Activated naive CD8-positive, alpha-beta T cell treated with anti-CD3 and anti-CD28 coated beads, Interleukin-2, amount 50 U/mL, for 24 hours (primary cell): Measurements from ENCODE around the gene ARHGEF26.

ENCODE experiments used
- ATAC-seq: fragments of 150-1000 bp; cut with Tn5 transposase; one replicate; pipeline ENCODE4 v1.10.0; 2021
- DNase-seq: peaks from one replicate; pipeline ENCODE4 v3.0.0; 2021
- H3K27ac Mint-ChIP-seq: one replicate; pipeline ENCODE4 v1.8.0; 2021; ENCODE audit warnings: mild to moderate bottlenecking, mixed read lengths
- H3K27me3 Mint-ChIP-seq: one replicate; pipeline ENCODE4 v1.8.0; 2021; ENCODE audit warnings: mixed read lengths
- H3K36me3 Mint-ChIP-seq: one replicate; pipeline ENCODE4 v1.8.0; 2021; ENCODE audit warnings: low read depth, mixed read lengths
- H3K4me1 Mint-ChIP-seq: one replicate; pipeline ENCODE4 v1.8.0; 2021; ENCODE audit warnings: mixed read lengths
- H3K4me3 Mint-ChIP-seq: one replicate; pipeline ENCODE4 v1.8.0; 2021; ENCODE audit warnings: mild to moderate bottlenecking, moderate library complexity, mixed read lengths
- H3K9me3 Mint-ChIP-seq: one replicate; pipeline ENCODE4 v1.8.0; 2021; ENCODE audit warnings: mixed read lengths

The ARHGEF26 gene

DNA sequence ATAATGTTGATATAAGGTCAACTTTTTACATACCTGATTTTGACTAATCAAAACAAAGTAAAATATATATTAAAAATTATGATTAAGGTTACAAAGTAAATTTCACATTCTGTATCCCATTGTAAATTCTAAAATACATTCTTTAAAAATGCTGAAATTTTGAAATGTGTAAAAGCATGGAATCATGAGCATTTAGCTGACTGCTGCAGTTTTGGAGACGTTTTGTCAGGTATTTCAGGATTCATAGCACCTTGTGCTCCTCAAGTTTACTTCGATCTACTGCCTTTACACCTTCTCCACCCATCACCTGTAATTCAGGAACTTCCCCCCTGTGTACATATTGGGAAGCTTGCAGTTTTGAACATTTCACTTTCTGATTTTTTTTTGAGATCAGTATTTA lies 71.0 kb downstream of the ARHGEF26 start:
- Mint-ChIP-seq H3K27me3 (peaks cover 10% of the 10 kb centered on the region), H3K36me3 (no peaks in the 10 kb centered on the region)
- ATAC-seq, result no peak

DNA sequence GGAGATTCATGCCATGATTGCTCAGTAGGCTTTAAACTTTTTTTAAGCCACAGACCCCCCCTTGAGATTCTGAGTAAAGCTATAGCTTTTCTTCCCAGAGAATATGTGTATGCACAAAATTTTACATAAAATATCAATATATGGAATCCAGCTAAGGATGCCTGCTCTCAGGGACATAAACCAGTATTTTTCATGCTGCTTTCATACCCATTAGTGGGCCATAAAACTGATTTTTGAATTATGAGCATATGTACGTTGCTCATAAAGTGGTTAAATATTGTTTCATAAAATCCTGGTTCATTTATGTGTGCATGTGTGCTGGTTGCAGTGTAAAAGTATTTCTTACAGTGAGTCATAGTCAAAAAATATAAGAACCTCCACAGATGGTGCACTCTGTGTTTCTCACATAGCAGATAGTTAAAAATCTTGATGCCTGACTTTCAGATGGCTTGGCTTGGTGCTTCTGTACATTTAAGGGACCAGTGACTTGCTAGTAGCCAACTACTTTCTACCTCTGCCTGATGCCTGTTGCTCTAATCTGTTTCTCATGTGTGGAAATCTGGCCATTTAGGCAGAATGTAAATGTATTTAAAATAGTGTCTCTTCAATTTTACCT lies 71.9 kb downstream of the ARHGEF26 start:
- no peak for DNase-seq
- H3K4me3 Mint-ChIP-seq, result no peak overlapping the region
- no peaks in the 10 kb centered on the region for H3K36me3 Mint-ChIP-seq
- no peak for ATAC-seq
- H3K27me3 Mint-ChIP-seq, result peaks cover 10% of the 10 kb centered on the region
- H3K27ac Mint-ChIP-seq, result no peak overlapping the region
- H3K9me3 Mint-ChIP-seq, result no peaks in the 10 kb centered on the region
- no peaks in the 10 kb centered on the region for H3K4me1 Mint-ChIP-seq

More for the DNA sequence above, 71.0 kb downstream of the ARHGEF26 start:
- Mint-ChIP-seq H3K4me1 (no peaks in the 10 kb centered on the region), H3K4me3 (no peak overlapping the region), H3K9me3 (no peaks in the 10 kb centered on the region), H3K27ac (no peak overlapping the region)
- no peak for DNase-seq

DNA sequence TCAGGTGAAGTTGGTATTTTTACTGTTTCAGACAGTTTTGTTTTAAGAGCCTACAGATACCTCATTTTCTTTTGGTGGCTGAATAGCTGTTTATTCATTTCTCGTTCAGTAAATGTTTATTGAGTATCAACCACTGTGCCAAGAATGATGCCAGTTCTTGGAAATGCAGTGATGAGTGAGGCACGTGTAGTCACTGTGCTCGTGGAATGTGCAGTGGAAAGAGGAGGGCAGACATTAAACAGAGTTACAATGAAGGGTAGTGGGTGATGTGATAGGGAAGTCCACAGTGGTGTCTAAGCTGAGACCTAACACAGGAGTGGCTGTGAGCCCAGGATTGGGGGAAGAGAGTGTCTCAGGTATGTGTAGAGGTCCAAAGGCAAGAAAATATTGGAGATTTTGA lies 73.7 kb downstream of the ARHGEF26 start:
- Mint-ChIP-seq H3K4me1 (no peaks in the 10 kb centered on the region), H3K27me3 (peaks cover 10% of the 10 kb centered on the region), H3K36me3 (no peaks in the 10 kb centered on the region), H3K9me3 (no peaks in the 10 kb centered on the region), H3K27ac (no peak overlapping the region), H3K4me3 (no peak overlapping the region)
- ATAC-seq, result no peak
- DNase-seq, result no peak

DNA sequence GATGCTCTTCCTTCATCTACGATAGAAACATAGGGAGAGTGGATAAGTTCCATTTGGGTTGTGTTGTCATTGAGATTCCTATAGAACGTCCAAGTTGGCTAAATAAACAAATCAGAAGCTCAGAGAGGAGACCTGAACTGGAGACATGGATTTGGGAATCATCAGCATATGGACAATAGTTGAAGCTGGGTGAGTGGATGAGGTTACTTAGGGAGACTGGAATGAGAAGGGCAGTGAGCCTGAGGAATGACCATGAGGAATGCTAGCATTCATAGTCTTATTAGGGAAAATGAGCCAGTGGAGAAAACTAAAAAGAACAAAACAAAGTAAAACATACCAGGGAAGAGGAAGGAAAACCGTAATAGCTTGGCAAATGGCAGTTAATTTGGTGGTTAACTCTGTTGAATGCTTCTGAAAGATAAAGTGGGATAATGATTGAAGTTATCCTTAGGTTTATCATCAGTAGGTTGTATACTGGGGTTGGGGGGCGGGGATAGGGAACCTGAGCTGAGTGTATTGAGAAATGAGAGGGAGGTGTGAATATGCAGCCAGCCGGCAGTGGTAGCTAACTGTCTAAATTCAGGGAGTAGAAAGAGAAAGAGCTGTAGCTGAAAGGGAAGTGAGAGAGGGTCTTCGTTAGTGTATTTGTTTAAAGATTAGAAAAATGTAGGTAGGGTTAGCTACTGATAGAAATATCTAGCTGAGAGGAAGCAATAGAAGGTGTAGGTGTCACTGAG lies 74.6 kb downstream of the ARHGEF26 start:
- H3K27ac Mint-ChIP-seq, result no peak overlapping the region
- no peaks in the 10 kb centered on the region for H3K9me3 Mint-ChIP-seq
- H3K36me3 Mint-ChIP-seq, result no peaks in the 10 kb centered on the region
- H3K4me3 Mint-ChIP-seq, result no peak overlapping the region
- DNase-seq (no peak), ATAC-seq (no peak)
- peaks cover 10% of the 10 kb centered on the region for H3K27me3 Mint-ChIP-seq
- no peaks in the 10 kb centered on the region for H3K4me1 Mint-ChIP-seq

DNA sequence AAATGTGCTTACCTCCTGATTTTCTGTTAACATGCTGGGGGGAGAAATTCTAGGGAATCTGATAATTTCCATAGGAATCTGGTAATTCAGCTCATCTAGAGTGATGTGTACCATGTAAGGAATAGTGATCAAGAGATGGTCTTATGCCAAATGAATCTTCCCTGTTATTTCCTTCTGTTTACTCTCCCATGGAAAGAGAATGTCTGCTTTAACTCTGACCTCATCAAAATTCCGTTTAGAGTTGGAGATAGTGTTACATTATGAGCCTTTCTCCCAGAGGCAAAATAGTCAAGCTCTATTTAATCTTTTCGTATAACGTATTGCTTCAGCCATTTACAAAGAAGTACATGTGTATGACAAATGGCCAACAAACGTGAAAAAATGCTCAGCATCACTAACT lies 76.6 kb downstream of the ARHGEF26 start:
- Mint-ChIP-seq H3K27ac (no peak overlapping the region), H3K4me3 (no peak overlapping the region), H3K27me3 (peaks cover 9% of the 10 kb centered on the region), H3K36me3 (no peaks in the 10 kb centered on the region), H3K4me1 (no peaks in the 10 kb centered on the region), H3K9me3 (no peaks in the 10 kb centered on the region)
- ATAC-seq (no peak), DNase-seq (no peak)

DNA sequence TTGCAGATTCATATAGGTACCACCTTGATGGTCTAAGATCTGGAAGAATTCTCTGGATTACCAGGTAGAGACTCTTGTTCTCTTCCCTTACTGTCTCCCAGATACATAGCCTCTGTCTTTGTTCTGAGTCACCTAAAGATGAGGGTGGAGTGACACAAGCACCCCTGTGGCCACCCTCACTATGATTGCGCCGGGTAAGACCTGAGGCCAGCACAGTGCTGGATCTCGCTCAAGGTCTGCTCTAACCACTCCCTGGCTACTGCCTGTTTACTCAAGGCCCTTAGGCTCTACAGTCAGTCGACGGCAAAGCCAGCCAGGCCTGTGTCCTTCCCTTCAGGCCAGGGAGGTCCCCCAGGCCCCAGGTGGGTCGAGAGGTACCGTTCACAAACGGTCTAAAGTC lies 88.3 kb downstream of the ARHGEF26 start:
- Mint-ChIP-seq H3K27me3 (peaks cover 4% of the 10 kb centered on the region), H3K36me3 (no peaks in the 10 kb centered on the region), H3K4me3 (no peak overlapping the region), H3K4me1 (no peaks in the 10 kb centered on the region), H3K9me3 (peaks cover 9% of the 10 kb centered on the region), H3K27ac (no peak overlapping the region)
- ATAC-seq (no peak), DNase-seq (no peak)

DNA sequence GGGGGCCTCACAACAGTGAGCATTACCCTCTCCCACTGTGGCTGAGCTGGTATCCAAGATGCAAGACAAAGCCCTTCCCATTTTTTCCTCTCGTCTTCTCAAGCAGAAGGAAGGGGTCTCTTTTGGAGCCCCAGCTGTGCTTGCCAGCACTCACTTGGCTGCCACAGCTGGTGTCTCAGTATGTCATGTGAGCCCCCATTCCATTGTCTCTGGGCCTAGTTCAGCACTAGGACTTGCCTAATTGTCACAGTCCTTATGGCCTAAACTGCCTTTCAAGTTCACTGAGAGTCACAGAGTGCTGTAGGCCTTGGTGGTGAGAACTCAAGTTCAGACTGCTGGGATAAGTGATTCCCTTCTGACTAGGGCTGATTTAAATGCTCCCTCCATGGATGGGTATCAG lies 89.8 kb downstream of the ARHGEF26 start:
- peaks cover 2% of the 10 kb centered on the region for H3K27me3 Mint-ChIP-seq
- DNase-seq (no peak), ATAC-seq (no peak)
- no peaks in the 10 kb centered on the region for H3K4me1 Mint-ChIP-seq
- no peaks in the 10 kb centered on the region for H3K9me3 Mint-ChIP-seq
- H3K27ac Mint-ChIP-seq, result no peak overlapping the region
- no peaks in the 10 kb centered on the region for H3K36me3 Mint-ChIP-seq
- H3K4me3 Mint-ChIP-seq, result no peak overlapping the region

DNA sequence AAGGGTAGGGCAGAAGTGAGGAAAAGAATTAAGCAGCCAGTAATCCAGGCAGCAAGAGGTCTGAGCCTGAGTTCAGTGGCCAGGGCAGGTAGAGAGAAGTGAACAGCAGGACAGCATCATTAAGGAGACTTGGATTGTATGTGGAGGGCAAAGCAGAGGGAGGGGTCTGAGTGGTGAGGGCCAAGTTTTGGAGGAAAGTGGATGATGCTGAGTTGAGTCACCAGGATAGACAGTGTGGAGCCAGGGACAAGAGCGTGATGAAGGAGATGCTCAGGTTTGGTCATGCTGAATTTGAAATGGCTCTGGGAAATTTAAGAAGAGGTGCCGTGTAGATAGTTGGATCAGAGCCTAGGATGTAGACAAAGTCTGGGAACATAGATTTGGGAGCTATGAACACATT lies 93.1 kb downstream of the ARHGEF26 start:
- no peaks in the 10 kb centered on the region for H3K9me3 Mint-ChIP-seq
- H3K27ac Mint-ChIP-seq, result no peak overlapping the region
- peaks cover 2% of the 10 kb centered on the region for H3K27me3 Mint-ChIP-seq
- no peak overlapping the region for H3K4me3 Mint-ChIP-seq
- H3K4me1 Mint-ChIP-seq, result no peaks in the 10 kb centered on the region
- no peaks in the 10 kb centered on the region for H3K36me3 Mint-ChIP-seq
- ATAC-seq, result no peak
- DNase-seq, result no peak

DNA sequence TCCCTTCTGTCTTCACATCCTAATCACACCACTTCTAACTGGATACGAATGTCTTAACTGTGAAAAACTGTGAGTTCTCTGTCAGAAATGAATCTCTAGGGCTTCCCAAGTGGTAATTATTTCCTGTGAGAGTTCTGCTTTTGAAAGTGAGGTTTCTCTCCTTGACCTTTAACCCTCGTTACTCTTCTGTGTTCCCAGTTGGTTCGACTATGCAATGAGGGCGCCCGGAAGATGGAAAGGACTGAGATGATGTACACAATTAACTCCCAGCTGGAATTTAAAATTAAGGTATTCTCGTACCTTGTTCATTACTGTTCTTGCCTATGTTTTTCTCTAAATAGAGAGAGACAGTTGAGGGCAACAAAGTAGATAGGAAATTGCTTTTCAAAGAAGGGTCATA lies 96.5 kb downstream of the ARHGEF26 start:
- no peaks in the 10 kb centered on the region for H3K9me3 Mint-ChIP-seq
- H3K27me3 Mint-ChIP-seq, result peaks cover 4% of the 10 kb centered on the region
- DNase-seq (no peak), ATAC-seq (no peak)
- H3K4me1 Mint-ChIP-seq, result no peaks in the 10 kb centered on the region
- H3K27ac Mint-ChIP-seq, result no peak overlapping the region
- no peaks in the 10 kb centered on the region for H3K36me3 Mint-ChIP-seq
- H3K4me3 Mint-ChIP-seq, result no peak overlapping the region

DNA sequence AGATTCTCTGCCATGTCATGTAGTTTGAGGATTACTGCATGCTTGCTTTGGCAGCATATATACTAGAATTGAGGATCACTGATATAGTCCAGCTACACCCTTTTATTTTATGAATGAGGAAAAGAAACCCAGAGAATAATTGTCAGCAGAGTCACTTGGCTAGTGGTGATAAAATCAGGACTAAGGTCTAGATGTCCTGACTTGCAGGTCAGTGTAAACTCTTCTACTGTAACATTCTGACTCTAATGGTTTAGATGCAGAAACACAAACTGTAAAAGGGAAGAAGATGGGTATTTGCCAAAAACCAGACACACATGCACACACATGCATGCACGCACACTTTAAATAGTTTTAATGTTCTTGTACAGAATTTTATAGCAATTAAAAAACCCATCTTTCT lies 97.5 kb downstream of the ARHGEF26 start:
- no peak overlapping the region for H3K4me3 Mint-ChIP-seq
- ATAC-seq (no peak), DNase-seq (no peak)
- no peak overlapping the region for H3K27ac Mint-ChIP-seq
- H3K9me3 Mint-ChIP-seq, result no peaks in the 10 kb centered on the region
- peaks cover 5% of the 10 kb centered on the region for H3K27me3 Mint-ChIP-seq
- H3K4me1 Mint-ChIP-seq, result no peaks in the 10 kb centered on the region
- no peaks in the 10 kb centered on the region for H3K36me3 Mint-ChIP-seq

DNA sequence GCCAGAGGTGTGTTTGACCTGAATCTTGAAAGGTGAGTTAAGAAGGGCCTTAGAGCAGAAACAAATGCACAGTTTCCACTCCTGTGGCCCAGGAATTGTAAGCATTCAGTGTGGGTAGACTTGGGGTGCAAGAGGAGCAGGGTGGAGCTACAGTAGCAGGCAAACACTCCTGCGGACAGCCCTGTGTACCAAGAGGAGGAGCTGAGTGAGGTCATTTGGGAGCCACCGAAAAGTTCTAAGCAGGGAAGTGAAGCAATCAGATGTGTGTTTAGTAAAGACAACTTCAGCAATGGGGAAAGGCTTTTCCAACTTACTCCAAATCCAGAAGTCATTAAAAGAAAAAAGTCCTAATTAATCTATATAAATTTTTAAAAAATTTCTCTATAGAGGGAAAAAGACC lies 99.3 kb downstream of the ARHGEF26 start:
- H3K4me1 Mint-ChIP-seq, result no peaks in the 10 kb centered on the region
- H3K36me3 Mint-ChIP-seq, result no peaks in the 10 kb centered on the region
- ATAC-seq, result no peak
- no peak overlapping the region for H3K27ac Mint-ChIP-seq
- no peak overlapping the region for H3K4me3 Mint-ChIP-seq
- no peaks in the 10 kb centered on the region for H3K9me3 Mint-ChIP-seq
- peaks cover 5% of the 10 kb centered on the region for H3K27me3 Mint-ChIP-seq
- DNase-seq, result no peak

DNA sequence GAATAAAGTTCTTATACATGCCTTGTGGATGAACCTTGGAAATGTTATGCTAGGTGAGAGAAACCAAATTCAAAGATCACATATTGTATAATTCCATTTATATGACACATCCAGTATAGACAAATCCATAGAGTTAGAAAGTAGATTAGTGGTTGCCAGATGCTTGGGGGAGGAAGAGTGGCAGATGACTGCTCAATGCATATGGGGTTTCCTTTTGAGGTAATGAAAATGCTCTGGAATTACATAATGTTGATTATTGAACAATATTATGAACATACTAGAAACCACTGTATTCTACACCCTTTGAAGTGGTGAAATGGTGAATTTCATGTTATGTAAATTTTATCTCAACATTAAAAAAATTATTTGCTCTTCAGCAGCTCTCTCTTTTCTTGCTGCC lies 102.3 kb downstream of the ARHGEF26 start:
- H3K36me3 Mint-ChIP-seq, result no peaks in the 10 kb centered on the region
- H3K27ac Mint-ChIP-seq, result no peak overlapping the region
- no peaks in the 10 kb centered on the region for H3K4me1 Mint-ChIP-seq
- peaks cover 10% of the 10 kb centered on the region for H3K27me3 Mint-ChIP-seq
- H3K9me3 Mint-ChIP-seq, result no peaks in the 10 kb centered on the region
- DNase-seq (no peak), ATAC-seq (no peak)
- no peak overlapping the region for H3K4me3 Mint-ChIP-seq

DNA sequence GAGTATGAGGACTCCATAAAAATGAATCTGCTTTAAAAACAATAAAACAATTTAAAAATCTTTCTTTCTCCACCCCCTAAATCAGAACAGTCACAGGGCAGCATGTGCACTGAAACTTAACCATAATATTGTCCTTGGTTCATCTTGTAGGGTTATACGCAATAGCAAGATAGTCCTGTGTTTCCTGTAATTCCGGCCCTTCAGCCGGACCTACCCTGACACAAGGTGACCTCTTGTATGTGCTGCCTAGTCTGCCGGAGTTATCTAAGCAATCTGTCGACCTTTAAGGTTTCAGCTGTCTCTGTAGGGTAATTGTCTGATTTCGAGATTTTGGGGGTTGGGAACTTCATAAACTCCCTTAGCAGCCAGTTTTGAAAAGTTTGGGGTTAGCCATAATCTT lies 103.2 kb downstream of the ARHGEF26 start:
- H3K36me3 Mint-ChIP-seq, result no peaks in the 10 kb centered on the region
- H3K27ac Mint-ChIP-seq, result no peak overlapping the region
- ATAC-seq (no peak), DNase-seq (no peak)
- no peaks in the 10 kb centered on the region for H3K4me1 Mint-ChIP-seq
- H3K27me3 Mint-ChIP-seq, result peaks cover 9% of the 10 kb centered on the region
- no peak overlapping the region for H3K4me3 Mint-ChIP-seq
- no peaks in the 10 kb centered on the region for H3K9me3 Mint-ChIP-seq

DNA sequence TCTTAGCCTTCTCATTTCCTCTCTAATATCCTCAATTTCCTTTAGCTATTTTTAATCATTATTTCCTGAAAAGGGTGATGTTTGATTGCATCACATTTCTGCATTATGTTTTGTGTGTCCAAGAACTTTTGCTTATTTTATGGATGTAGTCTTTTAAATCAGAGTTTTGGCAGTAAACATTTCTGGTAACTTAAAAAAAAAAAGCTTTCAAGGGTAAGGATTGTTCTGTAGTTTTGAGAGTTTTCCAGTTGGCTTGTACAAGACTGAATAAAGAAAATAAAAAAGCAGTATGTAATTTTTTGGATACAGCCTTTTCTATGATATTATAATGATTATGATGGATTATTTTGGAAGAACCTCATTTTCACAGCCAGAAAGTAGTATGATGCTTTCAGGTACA lies 103.7 kb downstream of the ARHGEF26 start:
- Mint-ChIP-seq H3K9me3 (no peaks in the 10 kb centered on the region), H3K27me3 (peaks cover 9% of the 10 kb centered on the region), H3K4me1 (no peaks in the 10 kb centered on the region), H3K27ac (no peak overlapping the region), H3K4me3 (no peak overlapping the region), H3K36me3 (no peaks in the 10 kb centered on the region)
- ATAC-seq, result no peak
- no peak for DNase-seq

DNA sequence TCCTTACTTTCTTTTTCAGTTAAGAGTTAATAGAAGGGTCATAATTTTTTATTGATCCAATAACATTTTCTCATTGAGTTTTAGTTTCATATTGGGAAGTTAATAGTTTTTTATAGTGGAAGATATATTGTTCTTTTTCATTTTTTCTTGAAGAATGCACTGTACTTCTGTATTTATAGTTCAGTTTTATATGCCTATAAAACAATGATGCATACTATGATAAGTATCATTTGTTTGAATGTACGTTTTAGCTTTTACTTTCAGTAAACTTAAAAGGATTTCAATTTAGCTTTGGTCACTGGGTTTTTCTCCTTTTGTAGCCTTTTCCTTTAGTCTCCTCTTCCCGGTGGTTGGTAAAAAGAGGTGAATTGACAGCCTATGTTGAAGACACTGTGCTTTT lies 104.3 kb downstream of the ARHGEF26 start:
- Mint-ChIP-seq H3K9me3 (no peaks in the 10 kb centered on the region), H3K36me3 (no peaks in the 10 kb centered on the region), H3K27me3 (peaks cover 9% of the 10 kb centered on the region), H3K27ac (no peak overlapping the region), H3K4me1 (no peaks in the 10 kb centered on the region), H3K4me3 (no peak overlapping the region)
- ATAC-seq, result no peak
- no peak for DNase-seq

DNA sequence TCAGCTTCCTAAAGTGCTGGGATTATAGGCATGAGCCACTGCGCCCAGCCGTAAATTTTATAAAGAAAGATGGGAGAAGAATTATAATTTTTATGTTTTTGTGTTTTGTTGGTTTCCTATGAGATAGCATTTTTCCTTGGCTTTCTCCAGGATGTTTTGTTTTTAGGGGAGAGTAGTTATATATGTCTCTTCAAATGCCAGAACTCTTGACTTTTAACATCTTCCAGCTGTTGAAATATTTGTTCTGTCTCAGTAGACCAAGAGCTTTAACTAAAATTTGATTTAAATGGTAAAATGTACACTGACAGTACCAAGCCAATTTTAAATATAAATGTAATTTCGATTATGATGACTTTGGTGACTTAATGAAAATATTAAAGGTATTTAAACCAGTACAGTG lies 106.3 kb downstream of the ARHGEF26 start:
- Mint-ChIP-seq H3K27me3 (peaks cover 8% of the 10 kb centered on the region), H3K9me3 (no peaks in the 10 kb centered on the region), H3K36me3 (no peaks in the 10 kb centered on the region), H3K4me3 (no peak overlapping the region), H3K4me1 (no peaks in the 10 kb centered on the region), H3K27ac (no peak overlapping the region)
- DNase-seq (no peak), ATAC-seq (no peak)
